Amygdala (tissue), 56 donors: Measurements from ENCODE around the gene HIGD1C.

Source experiments
- DNase-seq, 56 donors: peaks; one replicate each; lab custom pipeline; 2025; lab: John Stamatoyannopoulos, UW

Gene HIGD1C

DNA sequence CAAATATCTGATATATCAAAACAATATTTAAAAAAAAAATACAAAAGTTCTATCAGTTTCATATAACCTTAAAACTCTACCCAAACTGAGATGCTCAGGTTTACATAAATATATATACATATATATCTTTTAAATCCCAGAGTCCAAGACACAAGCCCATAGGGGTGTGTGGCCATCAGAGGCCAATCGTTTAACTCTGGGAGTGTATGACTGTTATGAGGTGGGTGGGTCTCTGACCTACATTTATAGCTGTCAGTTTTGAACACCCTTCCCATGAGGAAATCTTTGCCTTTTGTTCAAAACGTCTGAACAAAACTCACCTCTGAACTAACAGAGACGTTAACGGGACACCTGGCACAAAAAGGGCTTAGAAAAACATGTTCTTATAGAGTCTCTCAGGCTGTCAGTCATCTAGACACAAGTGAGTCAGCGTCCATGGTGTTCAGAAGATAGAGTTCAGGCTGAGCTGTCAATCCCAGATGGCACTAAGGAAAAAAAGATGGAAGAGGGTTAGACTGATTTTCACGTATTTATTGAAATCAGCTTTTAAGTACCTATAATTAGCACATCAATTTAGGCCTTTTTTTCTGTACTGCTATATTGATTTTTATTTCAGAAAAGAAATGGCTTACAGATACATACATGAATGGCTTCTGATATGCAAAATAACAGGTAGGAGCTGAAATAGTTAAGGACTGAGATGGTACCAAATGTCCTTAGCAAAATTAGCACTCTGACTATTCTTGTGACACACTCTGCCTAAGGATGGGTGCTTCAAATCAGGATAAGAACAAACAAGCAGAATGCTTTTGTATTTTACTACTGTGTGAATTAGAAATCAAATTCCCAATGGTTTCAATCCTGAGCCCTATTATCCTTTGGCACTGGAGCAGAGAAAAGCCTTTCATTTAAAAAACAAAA lies 29.2 kb downstream of the HIGD1C start:
- no peak for DNase-seq

DNA sequence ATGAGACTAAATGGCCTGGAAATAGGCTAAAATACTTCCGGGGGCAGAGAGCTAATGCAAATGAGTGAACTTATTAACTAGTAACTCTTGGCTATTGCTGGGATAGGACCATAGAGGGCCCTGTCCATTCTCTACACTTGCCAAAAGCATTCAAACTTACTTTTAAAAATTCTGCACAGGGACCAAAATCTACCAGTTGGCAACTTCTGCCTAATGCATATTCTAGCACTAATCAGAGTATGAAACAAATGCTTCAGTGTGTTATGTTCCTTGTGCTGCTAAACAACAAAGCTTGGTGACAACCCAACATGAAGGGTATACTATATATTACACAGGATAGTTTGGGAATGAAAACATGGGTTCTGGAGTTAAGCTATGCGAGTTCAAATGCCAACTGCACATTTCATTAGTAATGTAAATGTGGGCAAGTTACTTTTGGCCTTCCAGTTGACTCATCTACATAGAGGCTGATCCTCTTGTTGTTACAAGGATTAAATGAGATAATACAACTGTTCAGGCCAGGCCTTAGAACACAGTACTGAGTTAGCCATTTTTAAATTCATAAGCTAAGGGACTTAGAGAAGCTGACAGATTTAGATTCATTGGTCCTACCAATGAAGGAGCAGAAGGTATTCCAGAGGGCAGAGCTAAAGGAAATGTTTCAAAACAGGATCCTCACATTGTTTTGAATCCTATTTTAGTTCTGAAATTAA lies 32.4 kb downstream of the HIGD1C start:
- no peak for DNase-seq

DNA sequence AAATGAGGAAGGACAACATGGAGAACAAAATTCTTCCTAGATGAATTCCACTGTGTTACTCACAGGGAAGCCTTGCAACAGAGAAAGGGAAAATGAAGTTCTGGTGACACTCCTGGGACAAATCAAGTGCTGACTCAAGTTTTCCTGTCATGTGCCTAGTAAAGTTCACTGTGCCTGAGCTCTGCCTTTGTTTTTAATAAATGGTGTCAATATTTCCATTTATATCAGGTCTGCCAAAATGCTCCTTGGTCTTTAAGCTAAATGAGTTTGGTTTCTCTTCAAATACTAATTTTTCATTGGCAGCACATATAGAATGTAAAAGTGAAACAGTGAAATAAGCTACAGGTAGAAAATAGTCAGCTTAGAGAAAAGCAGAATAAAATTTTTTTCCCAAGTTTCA lies 33.0 kb downstream of the HIGD1C start:
- no peak for DNase-seq

DNA sequence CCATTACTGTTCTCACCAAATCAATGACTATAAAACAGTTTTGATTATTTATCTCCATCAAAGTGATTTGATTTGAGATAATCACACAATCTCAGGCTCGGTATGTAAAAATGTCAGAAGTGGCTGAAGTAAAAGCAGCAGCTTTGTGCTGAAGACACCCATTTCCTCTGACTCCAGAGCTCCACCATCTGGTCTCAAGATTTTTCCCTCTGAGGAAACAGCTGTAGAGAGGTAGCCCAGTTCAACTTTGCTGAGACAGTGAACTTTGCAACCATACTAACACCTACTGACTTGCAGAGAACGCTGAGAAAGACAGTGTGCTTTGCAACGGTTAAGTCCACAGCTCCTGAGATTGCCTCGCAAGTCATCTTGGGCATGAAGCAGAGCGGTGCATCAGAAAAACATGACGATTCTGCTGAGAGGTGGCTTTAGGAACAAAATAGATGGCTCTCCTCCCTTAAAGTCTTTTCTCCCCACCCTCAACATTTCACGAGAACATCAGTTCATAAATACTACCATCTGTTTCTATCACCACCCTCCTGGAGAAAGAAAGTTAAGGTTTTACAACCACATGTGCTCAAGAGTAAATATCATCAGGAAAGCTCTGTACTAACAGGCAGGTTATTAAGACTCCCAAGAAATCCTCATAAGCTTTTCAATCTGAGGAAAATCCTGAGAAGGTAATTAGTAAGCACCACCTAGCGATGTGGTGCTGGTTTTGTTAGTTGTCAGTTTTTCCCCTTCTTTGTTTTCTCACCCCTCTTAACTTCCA lies 34.8 kb downstream of the HIGD1C start:
- DNase-seq: peak in 26 of 56 donors; percentile 5 to 70 (median 22)

DNA sequence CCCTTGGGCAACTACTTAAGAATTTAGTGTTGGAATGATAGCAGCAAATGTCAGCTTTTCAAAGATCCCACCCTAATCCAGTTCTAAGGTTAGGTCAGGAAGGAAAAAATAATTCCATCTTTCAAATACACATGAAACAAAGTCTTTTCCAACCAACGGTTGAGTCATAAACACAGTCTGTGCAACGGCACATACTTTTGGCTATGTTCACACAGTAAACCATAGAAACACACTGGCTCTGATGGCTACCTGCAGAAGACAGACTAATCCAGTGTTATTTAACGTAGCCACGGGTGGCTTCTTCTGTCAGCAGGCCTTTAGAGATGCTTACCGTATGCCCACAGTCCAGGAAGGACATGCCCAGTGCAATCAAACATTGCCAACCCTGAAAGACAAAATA lies 35.7 kb downstream of the HIGD1C start:
- DNase-seq: no peak

DNA sequence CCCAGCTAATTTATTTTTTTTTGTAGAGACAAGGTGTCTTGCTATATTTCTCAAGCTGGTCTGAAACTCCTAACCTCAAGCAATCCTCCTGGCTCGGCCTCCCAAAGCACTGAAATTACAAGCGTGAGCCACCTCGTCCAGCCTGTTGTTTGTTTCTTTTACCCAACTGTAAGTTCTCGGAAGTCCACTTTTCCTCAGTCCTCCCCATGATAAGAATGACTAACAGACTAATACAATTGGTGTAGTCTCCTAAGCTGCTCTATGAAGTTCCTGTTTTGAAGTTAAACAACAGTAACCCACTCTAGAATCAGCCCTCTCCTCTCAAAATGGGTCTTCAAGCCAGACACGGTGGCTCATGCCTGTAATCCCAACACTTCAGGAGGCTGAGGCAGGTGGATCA lies 36.5 kb downstream of the HIGD1C start:
- DNase-seq: no peak

DNA sequence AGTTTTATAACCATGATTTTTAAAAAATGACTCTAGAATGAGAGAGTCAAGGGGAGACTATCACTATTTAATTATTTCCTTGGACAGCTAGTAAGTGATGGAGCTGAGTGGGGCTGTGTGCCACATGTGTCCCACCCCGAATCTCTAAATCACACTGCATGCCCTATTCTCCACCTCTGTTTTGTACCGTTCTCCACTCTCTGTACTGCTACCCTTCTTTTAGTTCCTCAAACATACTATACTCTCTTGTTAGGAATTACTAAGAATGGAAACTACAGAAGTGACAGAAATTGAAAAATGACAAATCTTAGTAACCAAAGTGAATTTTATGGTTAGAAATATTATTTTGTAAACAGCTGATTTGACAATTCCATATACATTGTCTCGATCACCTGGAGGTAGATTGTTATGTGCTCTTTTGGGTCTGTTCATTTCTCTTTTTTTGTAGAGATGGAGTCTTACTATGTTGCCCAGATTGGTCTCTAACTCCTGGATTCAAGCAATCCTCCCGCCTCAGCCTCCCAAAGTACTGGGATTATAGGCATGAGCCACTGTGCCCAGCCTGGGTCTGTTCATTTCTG lies 37.9 kb downstream of the HIGD1C start:
- DNase-seq: no peak

DNA sequence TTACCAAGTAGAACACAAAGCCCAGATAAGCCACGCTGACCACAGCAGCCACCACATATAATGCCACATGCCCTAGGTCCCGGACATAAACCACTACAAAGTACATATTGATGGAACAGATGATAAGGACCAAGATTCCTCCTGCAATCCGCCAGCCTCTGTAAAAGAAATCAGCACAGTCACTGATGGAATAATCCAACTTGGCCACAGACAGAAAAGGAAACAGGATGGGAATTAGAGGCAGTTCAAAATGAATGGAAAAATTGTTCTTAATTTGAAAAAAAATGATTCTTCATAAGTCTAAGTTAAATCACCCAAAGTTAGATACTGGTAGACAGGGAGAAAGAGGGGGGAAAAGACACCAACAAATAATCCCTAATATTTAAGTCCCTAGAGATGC lies 38.4 kb downstream of the HIGD1C start:
- no peak for DNase-seq

DNA sequence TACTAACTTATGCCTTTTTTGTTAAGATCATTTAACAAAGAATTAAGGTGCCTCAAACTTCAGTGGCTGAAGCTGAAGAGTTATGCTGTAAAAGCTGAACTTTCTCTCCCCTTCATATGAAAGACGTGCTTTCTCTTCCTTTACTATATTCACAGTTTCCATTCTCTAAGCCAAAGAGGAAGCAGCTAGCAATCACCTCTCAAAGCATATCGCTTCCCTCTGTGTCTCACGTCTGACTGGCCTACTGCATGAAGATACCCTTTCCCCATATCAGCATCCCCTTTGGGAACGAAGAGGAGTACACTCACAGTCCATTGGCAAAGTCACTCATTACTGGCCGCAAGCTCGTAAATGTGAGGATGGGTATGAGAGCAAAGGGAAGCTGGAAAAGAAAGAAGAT lies 38.9 kb downstream of the HIGD1C start:
- no peak for DNase-seq

DNA sequence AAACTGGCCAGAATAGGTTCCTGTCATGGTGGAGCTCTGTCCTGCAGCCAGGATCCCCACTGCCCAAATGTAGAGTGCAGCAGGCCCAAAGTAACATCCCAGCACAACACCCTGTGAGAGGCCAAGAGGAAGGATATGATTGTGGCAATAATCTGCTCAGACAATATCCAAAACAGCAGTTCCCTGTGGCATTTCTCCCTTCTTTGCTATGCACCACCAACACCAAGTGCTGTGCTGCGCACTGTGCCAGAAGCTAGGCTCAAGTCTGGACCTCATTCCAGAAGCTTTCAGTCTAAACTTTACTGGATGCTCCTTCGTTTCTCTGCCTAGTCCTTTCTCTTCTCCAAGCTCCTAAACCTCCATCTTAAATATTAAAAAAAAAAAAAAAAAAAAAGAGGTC lies 40.5 kb downstream of the HIGD1C start:
- DNase-seq: peak in 16 of 56 donors; percentile 11 to 53 (median 18)

DNA sequence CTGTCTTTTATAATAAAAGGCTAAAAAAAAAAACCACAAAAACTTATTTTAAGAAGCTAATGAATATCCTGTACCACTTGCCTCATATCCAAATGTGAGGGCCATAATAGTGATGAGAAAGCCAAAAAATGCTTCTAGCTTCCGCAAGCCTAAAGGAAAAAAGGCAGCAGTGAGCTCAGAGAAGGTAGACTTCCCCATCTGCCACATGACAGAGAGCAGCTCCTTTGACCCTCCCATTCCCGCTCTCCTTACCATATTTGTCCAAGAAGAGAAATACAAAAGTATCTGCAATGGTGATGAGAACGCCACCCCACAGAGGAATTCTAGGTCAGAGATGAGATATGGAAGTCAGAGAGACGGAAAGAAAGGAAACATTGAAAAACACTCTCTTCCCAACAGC lies 46.7 kb downstream of the HIGD1C start:
- no peak for DNase-seq

DNA sequence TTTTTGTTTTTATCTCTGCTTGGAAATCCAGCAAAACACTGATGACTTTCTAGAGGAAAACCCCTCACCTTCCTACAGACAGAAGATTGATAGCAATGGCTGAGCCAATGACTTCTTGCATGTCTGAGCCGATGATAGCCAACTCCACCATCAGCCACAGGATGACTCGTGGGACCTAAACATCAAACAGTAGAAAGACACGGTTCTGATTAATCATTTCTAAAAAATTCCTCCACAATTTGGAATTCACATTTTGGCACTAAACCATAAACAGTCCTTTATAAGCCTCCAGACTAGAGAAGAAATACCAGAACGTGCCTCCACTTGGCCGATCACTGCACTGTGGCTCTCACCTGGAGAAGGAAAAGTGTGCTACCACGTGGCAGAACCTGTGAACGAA lies 47.9 kb downstream of the HIGD1C start:
- DNase-seq: no peak

DNA sequence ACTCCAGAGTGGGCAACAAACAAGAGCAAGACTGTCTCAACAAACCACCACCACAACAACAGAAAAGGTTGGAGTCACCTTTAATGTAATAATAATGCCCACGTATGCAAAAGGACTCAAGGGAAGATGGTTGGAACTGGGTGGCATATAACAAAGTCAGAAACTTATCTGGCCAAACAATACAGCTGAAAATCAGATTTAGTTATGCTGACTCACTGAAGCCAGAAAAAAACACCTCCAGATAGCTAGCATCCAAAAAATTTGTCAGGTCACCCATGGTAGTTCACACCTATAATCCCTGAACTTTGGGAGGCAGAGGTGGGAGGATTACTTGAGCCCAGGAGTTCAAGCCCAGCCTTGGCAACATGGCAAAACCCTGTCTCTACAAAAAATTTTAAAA lies 49.5 kb downstream of the HIGD1C start:
- no peak for DNase-seq

DNA sequence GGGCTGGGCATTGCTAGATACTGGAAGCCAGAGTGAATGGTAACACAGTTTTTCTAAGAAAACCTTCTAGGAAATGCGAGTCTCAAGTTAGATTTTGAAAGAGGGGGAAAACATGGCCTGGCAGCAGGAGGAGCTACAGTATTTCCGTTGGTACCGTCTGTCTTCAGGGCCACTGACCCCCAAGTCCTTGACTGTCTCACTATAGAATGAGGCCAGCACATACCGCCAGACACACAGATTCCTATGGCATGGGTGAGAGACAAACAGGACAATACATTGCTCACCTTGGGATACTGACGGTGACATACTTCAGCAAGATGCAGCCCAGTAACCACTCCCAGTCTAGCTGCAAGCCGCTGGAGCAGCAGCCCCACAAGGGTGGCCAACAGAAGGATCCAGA lies 52.2 kb downstream of the HIGD1C start:
- DNase-seq: peak in 2 of 56 donors; percentile 9 to 13

DNA sequence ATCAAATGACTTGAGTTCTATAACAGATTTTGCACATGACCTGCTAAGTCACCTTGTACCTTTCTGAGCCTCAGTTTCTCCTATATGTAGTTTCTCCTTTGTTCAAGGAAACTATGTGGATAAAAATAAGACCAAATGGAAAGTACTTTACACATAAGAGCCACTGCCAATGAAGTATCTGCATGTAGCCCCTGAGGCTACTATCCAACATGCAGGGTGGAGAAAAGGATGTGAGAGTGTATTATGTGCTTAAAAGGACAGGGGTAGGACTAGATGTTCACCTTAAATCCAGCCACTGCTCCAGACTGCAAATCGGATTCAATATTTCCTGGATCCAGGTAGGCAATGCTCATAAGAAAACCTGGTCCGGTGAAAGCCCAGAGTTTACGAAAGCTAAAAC lies 52.7 kb downstream of the HIGD1C start:
- no peak for DNase-seq

DNA sequence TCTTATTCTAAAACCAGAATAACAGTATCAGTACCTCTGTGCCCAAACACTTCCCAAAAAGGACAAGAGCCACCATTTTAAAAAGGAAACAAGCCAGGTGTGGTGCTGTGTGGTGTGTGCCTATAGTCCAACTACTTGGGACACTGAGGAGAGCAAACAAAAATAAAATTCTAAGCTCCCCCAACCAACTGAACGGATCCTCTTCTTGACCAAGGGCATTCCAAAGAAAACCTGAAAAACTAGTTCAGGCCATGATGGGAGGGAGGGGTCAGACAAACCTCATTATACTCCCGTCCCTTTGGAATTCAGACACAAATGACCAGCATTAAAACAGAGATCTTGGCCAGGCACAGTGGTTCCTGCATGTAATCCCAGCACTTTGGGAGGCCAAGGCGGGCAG lies 53.3 kb downstream of the HIGD1C start:
- no peak for DNase-seq

DNA sequence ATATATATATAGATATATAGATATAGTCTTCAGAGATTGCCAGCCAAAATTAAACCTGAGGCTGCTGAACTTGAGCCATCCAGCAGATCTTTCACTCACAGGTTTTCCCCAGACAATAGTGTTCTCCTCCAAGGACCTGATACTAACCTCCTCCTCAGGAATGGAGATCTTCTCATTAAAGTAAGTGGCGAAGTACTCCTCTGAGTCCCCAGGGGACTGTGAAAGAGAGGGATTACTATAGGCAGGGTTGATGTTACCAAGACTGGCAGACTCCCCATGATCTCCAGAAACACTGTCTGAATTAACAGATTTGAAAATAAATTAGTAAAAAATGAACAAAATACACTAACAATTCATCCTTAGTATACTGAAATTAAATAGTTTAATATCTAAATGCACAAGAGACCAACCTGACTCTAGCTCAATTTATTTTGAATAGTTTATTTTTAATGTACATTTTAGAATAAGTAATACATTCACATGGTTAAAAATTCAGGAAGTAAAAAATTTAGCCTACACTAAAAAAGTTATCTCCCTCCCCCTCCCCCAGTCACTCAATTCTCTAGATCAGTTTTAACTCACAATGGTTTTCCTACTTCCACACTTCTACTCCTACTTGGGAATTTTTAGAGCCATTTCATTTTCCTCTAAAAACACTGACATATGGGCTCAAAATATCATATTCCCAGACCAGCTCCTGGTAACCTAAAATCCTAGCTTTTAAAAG lies 56.1 kb downstream of the HIGD1C start:
- DNase-seq: no peak

DNA sequence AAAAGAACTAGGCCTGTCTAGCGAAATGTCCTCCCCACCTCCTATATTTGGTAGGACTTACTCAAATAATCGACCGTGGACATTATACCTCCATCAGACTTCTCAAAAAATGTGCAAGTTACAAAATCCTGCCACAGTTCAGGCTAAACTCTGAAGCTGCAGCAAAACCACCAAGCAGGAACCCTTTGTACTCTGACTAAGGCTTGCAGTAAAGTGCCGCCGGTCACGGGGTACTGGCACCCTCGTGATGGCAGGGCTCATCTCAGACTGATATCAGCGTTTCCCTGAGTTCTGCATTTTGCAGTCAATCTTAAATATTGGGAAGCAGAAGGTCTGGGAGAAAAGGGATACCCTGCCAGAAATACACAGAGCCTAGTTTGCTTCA lies 56.7 kb downstream of the HIGD1C start:
- peak in 54 of 56 donors; percentile 24 to 92 (median 76) for DNase-seq

DNA sequence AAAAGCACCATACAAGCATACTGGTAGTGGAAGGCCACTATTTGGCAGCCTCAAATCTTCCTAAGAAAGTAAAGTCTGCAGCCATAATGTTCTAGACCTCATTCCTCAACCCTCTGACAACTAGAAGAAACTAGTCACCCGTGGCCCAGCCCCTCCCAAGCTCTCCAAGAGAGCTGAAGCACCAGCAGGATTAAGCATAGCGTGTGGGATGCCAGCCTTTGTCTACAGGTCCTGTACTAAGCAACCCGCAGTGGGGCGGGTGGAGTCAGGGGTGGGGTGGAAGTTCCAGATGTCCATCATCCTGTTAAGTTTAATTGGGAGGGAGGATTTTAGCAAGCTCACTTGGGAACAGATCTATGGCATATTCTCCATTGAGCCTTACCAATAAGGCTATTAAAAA lies 59.6 kb downstream of the HIGD1C start:
- peak in 1 of 56 donors; percentile 26 for DNase-seq
